Activated T-helper 1 cell treated with Interleukin-2 at 50 U/mL for 16 hours (primary cell): ENCODE measurements around the gene SLC29A3.

Experiments used
- DNase-seq: peaks from one replicate; pipeline ENCODE4 v3.0.0-alpha.2; 2020; ENCODE audit warnings: low read depth

Gene SLC29A3

GRCh38 chr10:71324743-71325142, 5.7 kb downstream of the SLC29A3 start:
- no peak for DNase-seq

- no peak for DNase-seq
Measured at GRCh38 chr10:71325267-71325666, 6.2 kb downstream of the SLC29A3 start.

GRCh38 chr10:71326464-71326881, 7.4 kb downstream of the SLC29A3 start:
- no peak for DNase-seq

DNA sequence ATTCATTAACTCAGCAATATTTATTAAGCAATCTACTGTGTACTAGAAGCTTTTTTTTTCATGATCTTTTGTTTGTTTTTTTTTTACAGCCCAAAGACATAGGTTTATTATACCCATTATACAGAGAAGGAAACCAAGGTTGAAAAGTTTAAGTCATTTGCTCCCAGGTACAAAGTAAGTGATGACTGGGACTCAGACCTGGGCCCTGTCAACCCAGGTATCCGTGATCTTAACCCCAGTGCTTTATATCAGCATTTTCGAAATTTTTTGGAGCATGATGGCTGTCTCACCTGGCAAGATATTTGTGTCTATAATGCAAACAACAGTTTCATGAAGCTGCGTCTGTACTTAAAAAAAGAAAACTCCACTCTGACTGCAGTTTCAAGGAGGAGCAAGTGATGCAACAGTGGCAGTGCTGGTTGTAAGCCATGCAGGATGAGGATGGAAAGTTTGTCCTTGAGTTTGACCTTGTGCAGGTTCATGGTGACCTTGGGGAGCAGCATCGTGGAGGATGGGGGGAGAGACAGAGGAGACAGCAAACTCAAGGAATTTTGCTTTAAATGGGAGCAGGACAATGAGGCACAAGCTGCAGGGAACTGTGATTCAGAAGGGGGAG, 11.8 kb downstream of the SLC29A3 start:
- no peak for DNase-seq

GRCh38 chr10:71331736-71332135, 12.7 kb downstream of the SLC29A3 start:
- no peak for DNase-seq

DNA sequence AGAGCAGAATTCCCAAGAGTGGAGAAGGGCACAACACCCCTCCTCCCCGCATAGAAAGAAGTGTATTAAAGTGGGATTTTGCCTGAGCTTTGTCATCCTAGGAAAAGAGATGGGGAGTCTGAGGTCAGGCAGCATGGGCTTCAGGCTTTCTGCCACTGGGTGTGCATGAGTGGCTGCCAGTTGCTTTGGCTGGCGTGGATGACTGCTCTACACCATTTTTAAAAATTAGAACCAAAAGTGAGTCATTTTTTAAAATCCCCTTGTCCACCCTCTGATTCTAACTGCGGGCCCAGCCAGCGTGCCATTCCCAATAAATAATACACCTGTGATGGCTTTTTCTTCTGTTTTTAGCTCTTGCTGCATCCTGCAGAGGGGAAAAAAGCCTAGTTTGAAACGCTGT, 13.4 kb downstream of the SLC29A3 start:
- no peak for DNase-seq

GRCh38 chr10:71333129-71333887, 14.2 kb downstream of the SLC29A3 start:
- no peak for DNase-seq

GRCh38 chr10:71334221-71334791, 15.2 kb downstream of the SLC29A3 start:
- no peak for DNase-seq

- no peak for DNase-seq
Measured at GRCh38 chr10:71335173-71335708, 16.2 kb downstream of the SLC29A3 start.

- no peak for DNase-seq
Measured at GRCh38 chr10:71336632-71337031, 17.6 kb downstream of the SLC29A3 start.

- DNase-seq: no peak
Measured at GRCh38 chr10:71337219-71337701, 18.2 kb downstream of the SLC29A3 start.

DNA sequence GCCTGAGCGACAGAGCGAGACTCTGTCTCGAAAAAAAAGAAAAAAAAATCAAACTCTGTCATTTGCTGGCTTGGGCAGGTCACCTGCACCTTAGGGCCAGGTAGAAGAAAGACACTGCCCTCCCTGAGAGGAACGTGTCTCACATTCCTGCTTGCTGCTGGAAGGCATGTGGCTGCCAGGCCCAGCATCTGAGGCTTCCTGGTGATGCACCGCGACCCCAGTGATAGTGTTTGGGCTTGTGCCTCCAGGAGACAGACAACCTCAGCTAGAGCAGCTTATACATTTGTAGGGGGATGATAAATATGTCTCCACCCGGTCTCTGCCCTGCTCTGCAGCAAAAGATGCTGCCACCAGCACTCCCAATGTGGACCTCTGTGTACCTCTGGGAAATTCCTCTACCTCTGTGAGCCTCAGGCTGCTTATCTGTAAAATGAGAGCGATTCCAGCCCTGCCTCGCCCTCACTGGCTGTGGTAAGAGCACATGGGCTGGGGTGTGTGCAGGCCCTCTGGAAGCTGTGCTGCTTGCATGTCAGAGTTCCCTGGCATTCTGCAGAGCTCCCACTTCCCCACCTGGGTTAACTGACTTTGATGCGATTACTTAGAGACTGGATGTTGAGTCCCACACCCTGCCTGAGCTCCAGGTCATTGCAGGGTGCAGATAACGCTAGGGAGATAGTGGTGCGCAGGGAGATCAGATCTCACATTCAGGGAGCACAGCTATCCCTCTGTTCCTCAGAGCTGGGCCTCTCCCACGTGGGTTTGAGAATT, 19.9 kb downstream of the SLC29A3 start:
- DNase-seq: no peak

GRCh38 chr10:71339796-71340589, 20.9 kb downstream of the SLC29A3 start:
- DNase-seq: no peak

DNA sequence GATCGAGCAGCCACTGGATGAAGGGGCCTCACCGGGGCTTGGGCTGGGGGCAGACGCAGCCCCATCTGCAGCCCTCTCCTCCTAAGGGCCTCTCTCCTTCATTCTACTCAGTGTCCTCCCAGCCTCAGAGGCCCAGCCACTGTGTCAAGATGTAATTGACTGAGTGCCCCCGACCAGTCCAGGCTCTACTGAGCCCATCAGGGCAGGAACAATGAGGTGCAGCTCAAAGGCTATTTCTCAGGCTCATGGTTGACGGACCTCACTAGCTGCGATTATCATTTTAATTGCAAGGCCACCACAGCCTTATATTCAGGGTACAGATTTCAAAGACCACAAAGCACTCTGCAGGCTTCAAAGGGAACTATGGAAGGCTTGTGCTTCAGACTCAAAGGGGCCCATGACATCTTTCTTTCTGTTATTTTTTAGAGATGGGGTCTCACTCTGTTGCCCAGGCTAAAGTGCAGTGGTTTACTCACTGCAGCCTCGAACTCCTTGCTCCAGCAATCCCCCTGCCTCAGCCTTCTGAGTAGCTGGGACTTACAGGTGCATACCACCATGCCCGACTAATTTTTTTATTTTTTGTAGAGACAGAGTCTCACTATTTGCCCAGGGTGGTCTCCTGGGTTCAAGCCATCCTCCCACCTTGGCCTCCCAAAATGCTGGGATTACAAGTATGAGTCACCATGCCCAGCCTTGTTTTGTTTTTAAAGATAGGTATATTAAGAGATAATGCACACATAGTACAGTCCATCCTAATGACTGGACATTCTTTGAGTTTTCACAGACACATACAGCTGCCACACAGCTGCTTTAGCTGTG, 23.7 kb downstream of the SLC29A3 start:
- no peak for DNase-seq

GRCh38 chr10:71343392-71343773, 24.3 kb downstream of the SLC29A3 start:
- no peak for DNase-seq

DNA sequence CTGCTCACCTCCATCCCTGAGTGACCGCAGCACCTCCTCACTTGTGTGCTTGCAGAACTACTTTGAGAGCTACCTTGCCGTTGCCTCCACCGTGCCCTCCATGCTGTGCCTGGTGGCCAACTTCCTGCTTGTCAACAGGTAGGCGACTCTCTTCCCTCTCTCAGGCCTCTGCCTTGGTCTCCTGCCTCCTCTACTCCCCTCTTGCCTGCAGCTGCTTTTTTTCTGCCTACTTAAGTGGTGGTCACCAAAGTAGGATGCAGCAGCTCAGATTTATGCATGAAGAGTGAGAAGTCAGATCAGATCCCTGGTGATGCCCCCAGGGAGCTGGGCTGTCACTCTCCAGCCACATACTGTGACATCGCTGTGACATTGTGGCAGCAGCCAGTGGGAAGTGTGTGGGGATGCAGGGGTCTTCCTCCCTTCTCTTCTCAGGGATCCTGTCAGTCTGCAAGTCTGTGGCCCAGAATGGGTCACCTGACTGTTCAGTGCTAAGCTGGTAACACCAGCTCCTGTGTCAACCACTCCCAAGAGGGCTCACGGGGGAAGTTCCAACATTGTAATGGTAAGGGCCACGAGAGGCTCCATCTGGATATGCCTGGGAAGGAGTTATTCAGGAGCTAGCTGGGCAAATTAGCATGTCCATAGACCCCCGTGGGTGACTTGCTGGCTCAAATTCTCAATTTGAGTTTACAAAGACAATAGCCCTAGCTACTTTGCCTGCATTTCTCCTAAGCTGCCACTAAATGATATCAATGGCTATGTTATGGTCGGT, 25.3 kb downstream of the SLC29A3 start:
- no peak for DNase-seq

GRCh38 chr10:71344993-71345480, 26.0 kb downstream of the SLC29A3 start:
- DNase-seq: no peak

DNA sequence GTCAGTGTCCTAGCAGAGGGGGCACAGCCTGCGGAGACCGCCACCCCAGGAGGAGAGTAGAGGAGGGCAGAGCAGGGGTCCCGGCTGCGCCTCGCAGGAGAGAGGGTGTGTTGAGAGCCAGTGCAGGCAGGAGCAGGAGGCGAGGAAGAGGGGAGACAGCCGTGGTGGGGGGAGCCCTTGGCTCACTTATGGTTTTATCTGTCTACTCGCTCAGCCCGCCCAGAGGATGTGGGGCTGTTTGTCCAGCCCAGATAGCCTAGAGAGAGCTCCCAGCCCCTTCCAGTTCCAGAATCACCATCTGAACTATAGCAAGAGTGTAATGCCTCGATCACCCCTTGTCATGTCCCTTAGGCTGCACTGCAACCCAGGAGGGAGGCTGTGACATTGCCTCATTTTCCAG, 26.6 kb downstream of the SLC29A3 start:
- DNase-seq: no peak

DNA sequence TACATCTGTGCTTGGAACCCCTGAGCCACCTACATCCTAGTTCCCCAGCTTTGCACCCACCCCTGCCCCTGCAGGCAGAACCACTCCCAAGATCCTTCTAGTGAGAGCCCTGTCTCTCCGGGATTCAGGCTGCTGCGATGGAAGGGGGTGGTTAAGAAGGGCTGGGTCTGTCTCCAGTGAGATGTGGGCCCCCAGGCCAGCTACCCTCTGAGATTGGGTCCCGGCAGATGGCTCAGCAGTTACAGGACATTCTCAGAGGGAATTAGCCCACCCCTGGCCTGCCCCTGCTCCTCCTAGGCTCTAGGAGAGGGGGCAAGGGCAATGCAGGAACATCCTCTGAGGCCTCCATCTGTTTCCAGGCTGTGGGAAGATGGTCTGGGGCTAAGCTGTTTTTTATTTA, 27.7 kb downstream of the SLC29A3 start:
- no peak for DNase-seq
